GM19452 (cell line): ENCODE results near the gene ECI2.
"Not testable (repeated sequence)": the region's sequence is repeated elsewhere in the genome, so short reads cannot be mapped to it uniquely, and the experiment has no call there.

ENCODE experiments used
- ATAC-seq: cut with Tn5 transposase; IDR thresholded peaks from one replicate; pipeline ENCODE4 v1.9.1; 2021; ENCODE audit not compliant: unreplicated experiment

The ECI2 gene

GRCh38 chr6:4105980-4106536 lies 29.3 kb downstream of the ECI2 start:
- no peak for ATAC-seq

DNA sequence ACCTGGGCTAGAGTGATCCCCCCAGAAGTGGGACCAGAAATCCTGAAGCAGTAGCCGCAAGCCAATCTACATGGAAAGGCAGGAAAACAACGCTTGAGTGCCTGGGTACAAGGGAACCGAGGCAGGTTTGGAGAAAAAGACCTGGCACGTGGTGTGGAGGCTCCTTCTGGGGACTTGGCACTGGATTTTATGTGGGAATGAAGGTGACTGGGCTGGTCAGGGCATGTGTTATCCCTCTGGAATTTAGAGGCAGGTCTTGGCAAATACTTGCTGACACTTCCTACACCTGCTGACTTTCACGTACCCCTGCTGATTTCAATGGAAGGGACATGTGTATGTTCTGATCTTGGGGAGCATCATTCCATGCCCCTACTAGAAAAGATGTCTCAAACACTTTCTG lies 31.4 kb downstream of the ECI2 start:
- no peak for ATAC-seq

DNA sequence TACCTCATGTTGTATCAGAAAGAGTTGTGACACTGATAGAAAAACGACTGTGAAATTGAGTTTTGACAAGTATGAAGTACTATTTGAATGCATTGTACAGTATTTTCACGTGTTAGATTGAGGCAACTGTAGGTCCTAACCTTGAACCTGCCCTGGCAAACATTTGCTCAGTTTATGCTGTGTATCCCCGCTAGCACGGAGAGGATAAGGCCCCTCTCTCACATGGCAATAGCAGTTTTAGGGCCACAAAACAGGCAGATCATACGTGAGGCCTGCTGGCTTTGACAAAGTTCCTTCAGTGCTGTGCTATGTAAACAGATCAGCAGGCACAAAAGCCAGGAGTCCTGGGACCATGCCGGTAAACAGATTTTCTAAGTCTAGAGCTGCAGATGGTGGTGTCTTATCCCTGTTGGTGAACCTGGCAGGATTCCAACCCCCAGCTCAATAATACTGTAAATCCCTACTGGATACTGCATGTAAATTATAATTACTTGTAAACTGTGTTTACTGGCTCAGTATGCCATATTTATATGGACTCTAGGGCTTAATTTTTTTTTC lies 32.6 kb downstream of the ECI2 start:
- ATAC-seq, result no peak

DNA sequence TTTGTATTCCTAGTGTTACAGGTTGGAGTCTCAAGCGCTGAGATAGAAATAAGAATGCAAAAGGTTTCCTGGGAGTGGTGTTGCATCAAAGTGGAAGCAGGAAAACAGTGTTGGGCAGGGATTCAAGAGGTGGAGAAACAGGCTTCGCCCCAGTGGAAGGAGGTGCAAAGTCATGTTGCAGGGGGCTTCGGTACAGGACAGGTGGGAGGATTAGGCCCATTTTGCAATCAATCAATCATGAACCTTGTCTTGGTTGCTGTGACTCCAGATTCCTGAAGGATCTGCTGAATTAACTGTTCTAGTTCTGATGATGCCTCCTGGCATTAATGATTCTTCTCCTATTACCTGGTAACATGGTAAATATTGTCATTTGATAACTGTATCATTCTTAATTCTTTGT lies 34.1 kb downstream of the ECI2 start:
- no peak for ATAC-seq

DNA sequence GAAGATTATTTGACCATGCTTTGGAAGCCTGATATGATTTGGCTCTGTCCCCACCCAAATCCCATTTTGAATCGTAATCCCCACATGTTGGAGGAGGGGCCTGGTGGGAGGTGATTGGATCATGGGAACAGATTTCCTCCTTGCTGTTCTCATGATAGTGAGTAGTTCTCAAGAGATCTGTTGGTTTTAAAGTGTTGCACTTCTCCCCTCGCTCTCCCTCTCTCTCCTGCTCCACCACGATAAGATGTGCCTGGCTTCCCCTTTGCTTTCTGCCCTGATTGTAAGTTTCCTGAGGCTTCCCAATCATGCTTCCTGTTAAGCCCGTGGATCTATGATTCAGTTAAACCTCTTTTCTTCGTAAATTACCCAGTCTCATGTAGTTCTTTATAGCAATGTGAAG lies 34.7 kb downstream of the ECI2 start:
- no peak for ATAC-seq

- no peak for ATAC-seq
Measured at GRCh38 chr6:4093288-4093687, 42.1 kb downstream of the ECI2 start.

GRCh38 chr6:4091941-4092340 lies 43.4 kb downstream of the ECI2 start:
- ATAC-seq, result no peak

DNA sequence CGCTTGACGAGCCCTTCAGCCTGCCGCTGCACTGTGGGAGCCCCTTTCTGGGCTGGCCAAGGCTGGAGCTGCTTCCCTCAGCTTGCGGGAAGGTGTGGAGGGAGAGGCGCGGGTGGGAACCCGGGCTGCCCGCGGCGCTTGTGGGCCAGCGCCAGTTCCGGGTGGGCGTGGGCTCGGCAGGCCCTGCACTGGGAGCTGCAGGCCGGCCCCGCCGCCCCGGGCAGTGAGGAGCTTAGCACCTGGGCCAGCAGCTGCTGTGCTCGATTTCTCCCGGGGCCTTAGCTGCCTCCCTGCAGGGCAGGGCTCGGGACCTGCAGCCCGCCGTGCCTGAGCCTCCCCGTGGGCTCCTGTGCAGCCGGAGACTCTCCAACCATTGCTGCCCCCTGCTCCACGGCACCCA lies 45.3 kb downstream of the ECI2 start:
- not testable (repeated sequence) for ATAC-seq

- ATAC-seq, result no peak
Measured at GRCh38 chr6:4088704-4089103, 46.7 kb downstream of the ECI2 start.

DNA sequence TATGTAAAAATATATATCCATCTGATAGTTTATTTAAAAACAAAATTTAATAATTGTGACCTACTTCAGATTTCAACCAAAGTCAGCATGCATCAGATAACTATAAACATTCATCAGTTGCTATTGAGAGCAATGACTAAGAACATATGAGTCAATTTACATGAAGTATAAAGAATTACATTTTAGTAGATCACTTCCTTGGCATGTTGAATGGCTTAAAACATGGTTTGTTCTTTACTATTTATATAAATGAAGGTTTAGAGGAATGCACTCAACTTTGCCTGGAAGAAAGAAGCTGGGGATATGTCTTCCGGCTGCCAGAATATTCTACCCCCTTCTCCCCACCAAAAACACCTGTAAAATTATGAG lies 50.1 kb downstream of the ECI2 start:
- ATAC-seq, result no peak

DNA sequence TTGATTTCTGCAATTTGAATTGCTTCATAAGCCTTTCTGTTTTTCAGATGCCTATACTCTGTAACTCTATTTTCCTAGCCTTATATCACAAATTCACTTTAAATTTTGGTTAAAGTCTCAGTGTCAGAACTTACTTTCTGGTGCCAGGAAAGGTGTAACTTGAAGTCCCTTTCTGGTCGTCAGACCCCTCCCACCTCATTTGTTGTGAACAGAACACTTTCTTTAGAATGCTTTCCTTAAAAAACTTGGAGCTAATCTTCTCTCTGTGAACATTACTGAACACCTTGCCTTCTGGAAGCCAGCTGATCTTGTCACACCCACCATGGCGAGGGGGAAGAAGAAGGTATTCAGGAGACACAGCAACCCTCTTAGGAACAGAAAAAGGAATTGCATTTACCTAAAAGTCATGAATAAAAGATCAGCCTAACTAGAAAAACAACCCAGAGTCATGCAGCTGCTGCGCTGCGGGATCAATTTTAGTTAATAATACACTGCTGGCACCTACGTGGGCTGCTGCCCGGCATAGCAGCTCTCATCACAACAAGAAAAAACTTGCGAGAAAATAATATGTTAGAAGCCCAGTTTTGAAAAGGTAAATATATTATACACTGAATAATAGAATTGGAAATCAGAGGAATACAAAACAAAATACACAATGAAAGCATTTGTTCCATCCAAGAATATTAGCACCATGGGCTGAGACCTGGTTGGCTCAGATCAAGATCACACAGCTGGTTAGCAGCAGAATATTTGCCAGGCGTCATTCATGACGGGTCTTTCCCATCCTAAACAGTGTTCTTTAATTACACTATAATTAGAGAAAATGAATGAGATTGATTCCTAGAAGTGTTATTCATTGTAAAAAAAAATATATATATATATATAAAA lies 50.7 kb downstream of the ECI2 start:
- ATAC-seq, result no peak

DNA sequence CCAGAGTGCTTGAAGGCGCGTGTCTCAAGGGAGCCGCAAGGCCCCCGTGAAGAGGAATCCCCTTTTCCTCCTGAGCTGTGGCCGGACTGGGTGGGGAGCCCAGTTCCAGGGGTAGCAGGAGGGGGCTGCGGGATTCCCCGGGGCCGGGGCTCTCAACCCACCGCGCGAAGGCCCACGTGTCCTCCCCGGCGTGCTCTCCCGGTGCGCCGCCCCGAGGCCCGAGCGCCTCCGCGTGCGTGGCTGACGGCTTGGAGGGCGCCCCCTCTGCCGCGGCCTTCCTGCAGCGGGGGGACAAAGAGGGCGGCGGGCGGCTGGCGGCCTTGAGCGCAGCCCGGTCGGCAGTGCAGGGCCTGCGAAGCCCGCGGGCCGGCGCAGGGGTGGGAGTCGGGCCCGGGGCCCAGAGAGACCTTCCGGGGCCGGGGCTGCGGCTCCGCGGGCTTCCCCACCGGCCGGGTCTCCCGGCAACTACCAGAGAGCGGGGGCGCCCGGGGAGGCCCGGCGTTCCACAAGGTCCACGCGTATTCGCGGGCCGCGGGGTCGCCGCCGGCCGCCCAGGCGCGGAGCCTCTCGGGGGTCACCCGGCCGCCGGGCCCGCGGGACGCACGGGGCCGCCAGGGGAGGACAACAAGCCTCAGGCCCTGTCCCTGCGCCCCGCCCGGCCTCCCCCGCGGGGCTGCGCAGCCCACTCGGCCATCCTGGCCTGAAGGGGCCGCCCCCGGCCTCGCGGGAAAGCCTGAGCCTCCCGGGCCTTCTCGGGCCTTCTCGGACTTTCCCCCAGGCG lies 56.5 kb downstream of the ECI2 start, which contains the start of gene FAM217A:
Gene FAM217A (minus strand): TSS at position 447 of the 781 bp plus-strand sequence. CDS start 1,723 bp downstream, outside the sequence.
- no peak for ATAC-seq

DNA sequence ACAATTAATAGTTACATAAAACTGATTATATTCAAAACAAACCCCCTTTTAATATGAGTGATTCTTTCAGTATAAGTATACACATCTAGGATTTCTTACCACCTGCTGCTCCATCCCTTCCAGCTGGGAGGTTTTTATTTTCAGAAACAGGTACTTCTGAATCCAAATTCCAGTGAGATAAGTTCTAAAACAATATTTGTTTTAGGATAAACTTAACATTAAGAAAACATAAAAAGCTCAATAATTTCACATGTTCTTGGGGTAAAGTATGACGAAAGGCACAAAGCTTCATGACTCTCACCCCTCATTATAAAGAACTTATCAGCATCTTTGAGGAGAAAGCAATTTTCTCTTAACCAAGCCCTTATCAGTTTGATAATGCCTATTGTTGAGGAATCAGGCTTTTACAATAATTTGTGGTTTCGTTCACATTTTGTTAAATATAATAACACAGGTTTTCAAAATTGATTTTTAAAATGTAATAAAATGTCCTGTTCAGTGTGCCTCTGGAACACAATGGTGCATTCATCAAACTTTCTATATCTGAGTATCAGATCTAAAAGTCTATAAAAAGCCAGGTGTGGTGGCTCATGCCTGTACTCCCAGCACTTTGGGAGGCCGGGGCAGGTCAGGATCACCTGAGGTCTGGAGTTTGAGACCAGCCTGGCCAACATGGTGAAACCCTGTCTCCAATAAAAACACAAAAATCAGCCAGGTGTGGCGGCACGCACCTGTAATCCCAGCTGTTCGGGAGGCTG lies 60.7 kb downstream of the ECI2 start:
- no peak for ATAC-seq

DNA sequence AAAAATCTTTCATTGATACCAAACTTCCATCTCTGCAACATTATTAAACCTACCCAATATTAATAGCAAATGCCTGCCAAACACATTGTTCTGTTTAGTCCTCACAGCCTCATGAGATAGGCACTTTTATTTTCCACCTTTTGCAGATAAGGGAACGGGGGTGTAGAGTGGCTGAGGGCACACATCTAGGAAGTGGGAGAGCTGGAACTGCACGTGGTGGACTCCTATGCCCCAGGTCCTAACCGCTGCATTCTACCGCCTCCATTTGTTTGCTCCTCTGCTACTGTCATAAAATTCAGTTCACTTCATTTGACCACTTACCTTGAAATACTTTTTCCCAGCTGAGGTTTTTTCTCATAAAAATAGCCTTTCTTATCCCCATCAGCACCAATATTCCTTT lies 64.0 kb downstream of the ECI2 start:
- ATAC-seq, result no peak

GRCh38 chr6:4069199-4069598 lies 66.2 kb downstream of the ECI2 start:
- ATAC-seq, result no peak

- ATAC-seq, result no peak
Measured at GRCh38 chr6:4067673-4068072, 67.7 kb downstream of the ECI2 start.

GRCh38 chr6:4066029-4066755 lies 69.2 kb downstream of the ECI2 start:
- no peak for ATAC-seq
